SKM-1 (cell line): ENCODE measurements around the gene FYB2.

Experiments
- DNase-seq: peaks from one replicate; lab custom pipeline; 2025; ENCODE audit not compliant: unreplicated experiment; lab: John Stamatoyannopoulos, UW

FYB2 gene

DNA sequence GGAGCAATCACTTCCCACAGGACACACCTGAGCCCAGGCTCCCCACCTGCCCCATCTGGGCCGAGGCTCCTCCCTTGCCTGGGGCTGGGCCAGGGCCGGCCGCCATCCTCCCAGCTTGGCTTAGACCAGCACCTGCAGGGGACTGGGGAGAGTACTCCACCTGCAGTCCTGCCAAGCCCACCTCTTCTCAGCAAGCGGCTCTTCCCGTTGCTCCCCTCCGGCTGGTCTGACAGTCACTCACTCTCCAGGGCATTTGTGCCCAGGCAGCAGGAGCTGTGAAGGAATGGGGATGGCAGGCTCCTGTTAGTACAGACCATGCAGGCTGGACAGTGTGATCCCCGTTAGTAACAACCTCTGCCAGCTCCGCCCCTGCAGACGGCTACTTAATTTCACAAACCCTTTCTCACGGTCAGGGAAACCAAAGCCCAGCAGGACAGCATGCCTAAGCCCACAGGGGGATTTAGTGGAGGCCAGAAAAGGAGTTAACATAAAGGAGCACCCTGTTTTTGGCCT is at the start of gene FYB2:
FYB2 (minus strand) TSS at position 18 of the 513 bp plus-strand sequence. CDS start 114 bp downstream, outside the sequence.
- DNase-seq = no peak

- DNase-seq = no peak
Measured at GRCh38 chr1:56868761-56869160, 49.6 kb upstream of the FYB2 start.

- no peak for DNase-seq
Measured at GRCh38 chr1:56867491-56867890, 48.3 kb upstream of the FYB2 start.

- no peak for DNase-seq
Measured at GRCh38 chr1:56866656-56867055, 47.5 kb upstream of the FYB2 start.

- DNase-seq = no peak
Measured at GRCh38 chr1:56864430-56864829, 45.2 kb upstream of the FYB2 start.

GRCh38 chr1:56863265-56863992 is 44.2 kb upstream of the FYB2 start:
- no peak for DNase-seq

DNA sequence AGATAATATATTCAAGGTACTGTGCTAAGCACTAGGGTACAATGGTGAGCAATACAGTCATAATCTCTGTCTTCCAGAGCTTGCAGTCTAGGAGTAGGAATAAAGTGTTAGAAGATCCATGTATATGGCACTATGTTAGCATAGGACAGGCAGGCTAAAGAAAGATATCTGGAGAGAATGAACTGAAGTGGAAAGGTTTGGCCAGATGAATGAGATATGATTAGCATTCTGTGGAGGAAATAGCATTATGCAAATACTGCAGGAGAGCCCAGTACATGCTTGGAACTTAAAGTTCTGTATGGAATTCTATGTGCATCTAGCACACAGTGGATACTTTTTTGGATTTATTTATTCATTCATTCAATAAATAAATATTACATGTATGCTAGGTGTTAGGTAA is 40.1 kb upstream of the FYB2 start:
- DNase-seq = no peak

- no peak for DNase-seq
Measured at GRCh38 chr1:56856186-56856585, 37.0 kb upstream of the FYB2 start.

- no peak for DNase-seq
Measured at GRCh38 chr1:56855190-56855589, 36.0 kb upstream of the FYB2 start.

DNA sequence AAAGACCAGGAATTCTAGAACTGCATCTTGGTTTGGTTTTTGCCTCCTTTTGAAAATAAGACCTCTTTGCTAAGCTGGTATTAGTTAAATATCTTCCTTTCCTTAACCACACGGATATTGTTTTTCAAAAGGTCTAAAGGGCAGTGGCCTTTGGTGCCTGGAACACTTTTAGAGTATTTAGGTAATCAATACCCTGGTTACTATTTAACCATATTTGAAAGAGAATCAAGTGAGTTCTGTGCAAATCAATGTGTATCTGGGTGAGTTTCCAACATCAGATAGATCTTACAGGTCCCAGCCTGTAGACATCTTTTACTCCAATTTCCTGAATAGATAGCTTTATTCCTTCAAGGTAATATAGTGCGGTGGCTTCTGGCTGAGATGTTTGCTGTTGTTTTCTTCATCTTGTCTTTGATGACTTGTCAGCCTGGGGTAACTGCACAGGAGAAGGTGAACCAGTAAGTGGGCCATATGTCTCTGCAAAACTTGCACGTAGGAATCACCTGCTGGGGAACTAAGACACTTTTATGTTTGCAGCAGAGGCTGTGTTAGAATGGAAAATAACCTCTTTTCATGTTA is 35.4 kb upstream of the FYB2 start, which contains the start of gene C8A:
C8A (plus strand) TSS at position 277 of the 579 bp plus-strand sequence; CDS start at position 382, 105 bp downstream.
- DNase-seq = no peak

DNA sequence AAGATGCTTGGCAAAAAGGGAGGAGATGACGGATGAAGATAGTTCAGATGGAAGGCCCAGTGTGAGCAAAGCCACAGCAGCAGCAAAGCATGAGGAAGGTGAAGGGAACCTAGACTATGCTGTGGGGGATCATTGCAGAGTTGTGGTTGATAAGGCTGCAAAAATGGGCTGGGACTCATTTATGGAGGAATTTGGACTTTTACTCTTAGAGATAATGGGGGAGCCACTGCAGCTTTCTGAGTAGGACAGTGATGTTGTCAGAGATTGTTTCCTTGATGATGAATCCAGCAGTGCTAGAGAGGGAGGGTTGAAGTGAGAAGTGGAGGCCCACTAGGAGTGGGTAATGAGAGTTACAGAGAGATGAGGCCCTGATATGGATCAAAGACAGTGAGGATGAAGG is 33.3 kb upstream of the FYB2 start:
- no peak for DNase-seq

DNA sequence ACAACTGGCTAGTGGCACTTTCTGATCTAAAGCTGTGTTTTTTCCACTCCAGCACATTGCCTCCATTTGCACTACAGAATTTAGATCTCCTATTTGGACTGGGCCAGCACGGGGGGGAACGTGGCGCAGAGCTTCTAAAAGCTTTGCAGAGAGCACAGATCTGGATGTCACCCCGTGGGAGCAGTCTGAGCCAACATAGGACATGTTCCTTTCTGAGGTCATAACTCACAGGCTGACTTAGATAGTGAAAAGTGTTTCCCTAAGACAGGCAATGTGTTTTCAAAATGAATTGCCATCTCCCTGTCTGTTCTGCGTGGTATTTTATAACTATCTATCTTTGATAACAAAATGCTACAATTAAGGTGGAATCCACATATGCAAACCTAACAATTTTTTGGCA is 31.7 kb upstream of the FYB2 start:
- no peak for DNase-seq

- no peak for DNase-seq
Measured at GRCh38 chr1:56850411-56850810, 31.2 kb upstream of the FYB2 start.

- DNase-seq = no peak
Measured at GRCh38 chr1:56849750-56850149, 30.5 kb upstream of the FYB2 start.

DNA sequence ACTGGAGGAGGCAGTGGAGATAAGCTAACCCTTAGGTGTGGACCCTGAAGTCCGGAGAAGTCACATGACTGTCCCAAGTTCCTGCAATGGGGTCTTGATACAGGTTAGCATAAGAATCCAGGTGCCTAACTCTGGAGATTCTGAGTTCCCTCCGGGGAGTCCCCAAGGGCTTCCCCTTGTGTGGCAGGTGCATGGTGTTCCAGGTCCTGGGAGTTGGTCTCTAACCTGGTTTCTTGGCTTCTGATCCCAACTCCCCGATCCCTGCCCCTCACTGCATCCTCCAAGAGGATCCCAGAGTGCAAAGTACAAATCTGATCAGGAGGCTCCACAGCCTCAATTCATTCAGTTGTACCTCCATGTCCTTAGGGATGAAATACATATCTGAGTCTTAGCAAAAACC is 26.1 kb upstream of the FYB2 start:
- no peak for DNase-seq

DNA sequence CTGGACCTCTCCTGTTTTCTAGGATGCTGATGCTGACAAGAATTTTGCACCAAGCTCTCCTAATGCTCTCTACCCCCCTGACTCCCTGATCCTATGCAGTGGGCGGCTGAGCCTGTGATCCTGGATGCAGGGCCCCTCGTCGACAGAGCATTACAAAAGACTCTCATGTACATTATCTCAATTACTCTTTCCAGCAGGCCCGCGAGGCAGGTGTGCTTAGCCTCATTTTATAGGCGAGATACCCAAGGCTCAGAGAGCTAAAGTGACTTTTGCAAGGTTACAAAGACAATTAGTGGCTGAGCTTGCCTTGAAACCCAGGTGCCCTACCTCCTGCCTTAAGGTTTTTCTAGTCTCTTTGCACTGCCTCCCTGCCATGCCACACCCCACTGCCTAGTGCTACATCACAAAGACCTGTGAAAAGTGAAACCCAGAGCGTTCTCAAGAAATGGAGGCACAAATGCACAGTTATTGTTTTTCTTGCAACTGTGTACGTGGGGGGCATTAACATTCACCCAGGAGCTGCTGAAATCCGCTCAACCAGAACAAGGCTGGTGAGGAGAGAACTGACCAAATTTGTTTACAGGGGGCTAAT is 25.4 kb upstream of the FYB2 start:
- no peak for DNase-seq

DNA sequence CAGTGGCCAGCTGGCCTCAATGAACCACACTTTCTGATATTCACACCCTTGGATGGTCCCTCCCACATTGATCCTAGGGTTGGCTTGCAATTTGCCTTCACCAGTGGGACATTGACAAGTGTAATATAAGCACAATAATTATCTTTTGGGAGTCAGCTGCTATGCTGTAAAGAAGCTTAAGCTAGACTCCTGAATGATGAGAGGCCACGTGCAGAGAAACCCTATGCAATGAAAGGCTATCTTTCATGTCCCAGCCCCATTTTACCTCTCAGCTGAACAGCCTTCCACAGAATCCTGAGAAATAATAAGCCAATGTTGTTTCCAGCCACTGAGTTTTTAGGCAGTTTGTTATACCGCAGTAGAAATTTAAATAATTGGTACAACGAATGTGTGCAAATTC is 24.3 kb upstream of the FYB2 start:
- DNase-seq = no peak

DNA sequence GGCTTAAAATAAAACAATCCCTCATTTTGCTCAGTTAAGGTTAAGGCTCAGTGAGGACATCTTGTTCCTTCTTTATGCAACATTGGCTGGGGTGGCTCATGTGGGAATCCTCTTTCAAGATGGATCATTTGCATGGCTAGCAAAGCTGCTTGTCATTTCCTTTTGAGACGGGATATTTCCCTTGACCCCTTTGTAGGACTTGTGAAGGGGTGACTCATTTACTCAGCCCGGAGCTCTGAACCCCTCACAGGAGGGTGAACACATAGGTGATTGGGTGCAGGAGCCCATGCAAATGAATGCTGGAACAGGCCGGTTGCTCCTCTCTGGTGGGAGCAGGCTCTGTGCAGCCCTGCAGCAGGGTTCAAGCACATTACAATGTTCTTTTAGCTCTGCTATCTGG is 19.6 kb upstream of the FYB2 start:
- DNase-seq = no peak

DNA sequence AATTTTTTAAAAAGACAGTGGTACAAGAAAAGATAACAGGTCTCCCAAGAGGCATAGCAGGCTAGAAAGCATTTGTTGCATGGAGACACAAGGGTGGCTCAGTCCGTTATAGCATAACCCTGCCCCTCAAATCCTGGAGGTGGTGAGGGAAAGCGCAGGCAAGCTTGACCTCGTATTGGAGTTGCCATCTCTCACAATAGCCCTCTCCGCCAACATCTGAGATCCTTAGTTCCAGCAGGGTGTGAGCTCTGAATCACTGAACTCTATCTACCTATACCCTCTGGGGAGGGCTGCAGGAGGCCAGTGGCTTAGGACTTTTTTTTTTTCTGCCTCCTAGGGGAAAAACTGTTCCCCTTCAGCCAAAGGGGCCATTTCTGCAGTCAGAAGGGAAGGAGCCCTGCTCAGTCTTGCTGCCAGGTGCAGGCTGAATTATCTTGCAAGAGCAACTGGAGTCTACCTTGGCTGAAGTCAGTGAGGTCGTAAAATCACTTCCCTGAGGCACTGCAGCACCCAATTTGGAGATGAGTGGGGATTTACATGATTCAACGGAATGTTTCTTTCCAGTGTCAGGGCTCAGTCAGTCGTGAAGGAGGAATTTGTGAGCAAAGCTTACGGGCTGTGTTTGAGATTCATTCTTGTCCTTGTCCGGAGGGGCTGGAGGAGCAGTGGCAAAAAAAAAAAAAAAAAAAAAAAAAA is 18.2 kb upstream of the FYB2 start:
- DNase-seq = no peak

DNA sequence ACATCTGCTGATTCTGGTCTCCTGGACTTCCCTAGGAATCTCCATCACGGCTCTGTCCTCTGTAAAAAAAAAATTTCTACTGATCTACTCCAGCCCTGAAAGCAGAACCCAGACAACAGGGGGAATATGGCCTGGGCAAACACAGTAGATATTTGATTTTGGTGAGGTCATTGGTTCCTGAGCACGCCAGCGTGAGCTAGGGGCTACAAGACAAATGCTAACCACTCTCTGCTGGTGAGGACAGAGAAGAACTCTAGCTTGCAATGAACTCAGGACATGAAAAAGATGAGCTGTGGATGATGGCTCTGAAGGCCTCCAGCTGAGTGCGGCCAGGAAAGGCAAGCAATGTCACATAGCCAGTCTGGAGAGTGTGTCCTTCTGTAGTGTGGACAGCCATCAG is 17.2 kb upstream of the FYB2 start:
- DNase-seq = no peak

DNA sequence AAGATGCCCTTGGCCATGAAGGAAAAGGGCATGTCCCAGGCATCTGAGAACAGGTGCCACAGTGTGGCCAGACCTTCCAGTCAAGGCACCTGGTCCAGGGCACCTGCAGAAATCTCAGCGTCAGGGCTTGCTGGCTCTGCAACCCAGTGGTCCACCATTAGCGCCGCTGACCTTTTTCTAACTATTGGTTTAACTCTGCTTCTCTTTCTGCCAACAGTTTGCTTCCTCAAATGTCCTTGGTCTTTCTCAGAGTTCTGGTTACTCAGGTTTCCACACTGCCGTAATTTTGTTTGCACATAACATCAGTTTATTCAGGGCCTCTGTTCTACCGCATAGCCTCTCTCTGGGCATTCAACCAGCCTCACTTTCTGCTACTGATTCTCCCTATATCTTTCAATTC is 16.5 kb upstream of the FYB2 start:
- no peak for DNase-seq
